ENCODE data around the gene CYP46A1.

DNA sequence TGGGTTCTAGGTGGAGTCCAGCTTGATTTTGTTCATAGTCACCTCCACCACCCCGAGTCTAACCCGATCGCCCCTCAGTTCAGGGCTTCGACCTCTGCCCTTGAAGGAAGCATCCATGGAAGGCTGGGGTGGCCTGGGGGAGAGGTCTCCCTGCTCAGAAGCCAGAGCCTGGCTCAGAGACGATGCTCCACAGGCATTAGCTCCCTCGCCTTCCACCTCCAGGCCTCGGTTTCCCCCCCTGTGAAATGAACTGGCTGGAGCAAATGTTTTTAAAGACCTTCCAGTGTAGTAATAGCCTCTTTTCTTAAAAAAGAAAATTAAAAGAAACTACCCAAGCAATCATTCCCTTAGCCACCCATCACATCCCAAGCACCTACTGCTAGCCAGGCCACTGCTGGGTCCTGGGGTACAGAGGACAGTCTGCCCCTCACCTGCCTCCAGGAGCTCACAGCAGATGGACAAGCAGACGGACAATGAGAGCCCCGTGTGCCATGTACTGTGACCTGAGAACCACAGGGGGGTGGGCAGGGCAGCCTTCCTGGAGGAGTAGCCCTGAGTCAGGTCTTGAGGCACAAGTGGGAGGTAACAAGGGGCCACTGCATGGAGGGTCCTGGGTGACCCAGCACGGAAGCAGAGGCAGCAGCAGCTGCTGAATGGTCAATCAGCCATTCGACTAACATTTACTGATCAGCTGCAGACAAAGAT is 66.8 kb downstream of the CYP46A1 start:
- TF ChIP-seq, protein P1, sequence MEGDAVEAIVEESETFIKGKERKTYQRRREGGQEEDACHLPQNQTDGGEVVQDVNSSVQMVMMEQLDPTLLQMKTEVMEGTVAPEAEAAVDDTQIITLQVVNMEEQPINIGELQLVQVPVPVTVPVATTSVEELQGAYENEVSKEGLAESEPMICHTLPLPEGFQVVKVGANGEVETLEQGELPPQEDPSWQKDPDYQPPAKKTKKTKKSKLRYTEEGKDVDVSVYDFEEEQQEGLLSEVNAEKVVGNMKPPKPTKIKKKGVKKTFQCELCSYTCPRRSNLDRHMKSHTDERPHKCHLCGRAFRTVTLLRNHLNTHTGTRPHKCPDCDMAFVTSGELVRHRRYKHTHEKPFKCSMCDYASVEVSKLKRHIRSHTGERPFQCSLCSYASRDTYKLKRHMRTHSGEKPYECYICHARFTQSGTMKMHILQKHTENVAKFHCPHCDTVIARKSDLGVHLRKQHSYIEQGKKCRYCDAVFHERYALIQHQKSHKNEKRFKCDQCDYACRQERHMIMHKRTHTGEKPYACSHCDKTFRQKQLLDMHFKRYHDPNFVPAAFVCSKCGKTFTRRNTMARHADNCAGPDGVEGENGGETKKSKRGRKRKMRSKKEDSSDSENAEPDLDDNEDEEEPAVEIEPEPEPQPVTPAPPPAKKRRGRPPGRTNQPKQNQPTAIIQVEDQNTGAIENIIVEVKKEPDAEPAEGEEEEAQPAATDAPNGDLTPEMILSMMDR (IDR thresholded peaks at IDR 0.05; ENCODE audit: insufficient read depth, low read length, poor library complexity, severe bottlenecking) = no peak
- no peak for TF ChIP-seq EZH2phosphoT487 (conservative IDR thresholded peaks at IDR 0.05; ENCODE audit: low read length)

All from SU-DHL-6 (cell line).